Thymus (tissue), 11 donors: ENCODE measurements around the gene PNPLA1. TPM values are rescaled to one million over a fixed set of nuclear protein-coding genes. Genes with fewer than 3 reads are reported as not detected.

Source experiments
- DNase-seq, 9 donors: peaks; one replicate each; pipeline ENCODE4 v3.0.0-alpha.2; 2013; ENCODE audit warnings: low spot score in 9 of 9, low read depth in 6 of 9, missing footprints in 1 of 9
- H3K27ac ChIP-seq, 2 donors: one replicate each; pipeline ENCODE4 v1.5.1; 2013; ENCODE audit warnings: control low read depth in 1 of 2, low read depth in 1 of 2, low read length in 1 of 2, mild to moderate bottlenecking in 1 of 2, moderate library complexity in 1 of 2
- H3K27me3 ChIP-seq, 2 donors: one replicate each; pipeline ENCODE4 v1.5.1; 2013; ENCODE audit warnings: low read length in 1 of 2; ENCODE audit not compliant: control insufficient read depth in 2 of 2, insufficient read depth in 1 of 2
- H3K36me3 ChIP-seq, 2 donors: one replicate each; pipeline ENCODE4 v1.5.1; 2013; ENCODE audit warnings: low read length in 1 of 2, mild to moderate bottlenecking in 1 of 2, moderate library complexity in 1 of 2; ENCODE audit not compliant: control insufficient read depth in 2 of 2, insufficient read depth in 2 of 2
- H3K4me1 ChIP-seq, 2 donors: one replicate each; pipeline ENCODE4 v1.5.1; 2013; ENCODE audit warnings: low read length in 2 of 2; ENCODE audit not compliant: control insufficient read depth in 2 of 2, insufficient read depth in 2 of 2
- H3K4me3 ChIP-seq, 2 donors: one replicate each; pipeline ENCODE4 v1.5.1; 2013; ENCODE audit warnings: low read length in 2 of 2, control low read depth in 1 of 2, mild to moderate bottlenecking in 1 of 2
- H3K9me3 ChIP-seq, 2 donors: one replicate each; pipeline ENCODE4 v1.5.1; 2013; ENCODE audit warnings: low read length in 1 of 2, mild to moderate bottlenecking in 1 of 2; ENCODE audit not compliant: control insufficient read depth in 2 of 2, insufficient read depth in 1 of 2
- WGBS: extraction: QIAGEN DNeasy Blood & Tissue Kit; methylation state at CpG from one replicate; pipeline ENCODE4 v1.1.7; 2013; 5-methylcytosine and 5-hydroxymethylcytosine counted together
- polyA plus RNA-seq: library from polyadenylated mRNA; stranded (reverse); fragments of 200-250 nt; gene quantifications from one replicate; pipeline ENCODE4 v1.2.3, GENCODE V29; 2013
- total RNA-seq: library from RNA; stranded (reverse); fragments of 120-200 nt; gene quantifications from one replicate; pipeline ENCODE4 v1.2.4, GENCODE V29; 2013
- donor health status: healthy.

Gene PNPLA1
- total and polyA plus RNA-seq, 2 donors: 0.09 to 0.21 TPM

DNA sequence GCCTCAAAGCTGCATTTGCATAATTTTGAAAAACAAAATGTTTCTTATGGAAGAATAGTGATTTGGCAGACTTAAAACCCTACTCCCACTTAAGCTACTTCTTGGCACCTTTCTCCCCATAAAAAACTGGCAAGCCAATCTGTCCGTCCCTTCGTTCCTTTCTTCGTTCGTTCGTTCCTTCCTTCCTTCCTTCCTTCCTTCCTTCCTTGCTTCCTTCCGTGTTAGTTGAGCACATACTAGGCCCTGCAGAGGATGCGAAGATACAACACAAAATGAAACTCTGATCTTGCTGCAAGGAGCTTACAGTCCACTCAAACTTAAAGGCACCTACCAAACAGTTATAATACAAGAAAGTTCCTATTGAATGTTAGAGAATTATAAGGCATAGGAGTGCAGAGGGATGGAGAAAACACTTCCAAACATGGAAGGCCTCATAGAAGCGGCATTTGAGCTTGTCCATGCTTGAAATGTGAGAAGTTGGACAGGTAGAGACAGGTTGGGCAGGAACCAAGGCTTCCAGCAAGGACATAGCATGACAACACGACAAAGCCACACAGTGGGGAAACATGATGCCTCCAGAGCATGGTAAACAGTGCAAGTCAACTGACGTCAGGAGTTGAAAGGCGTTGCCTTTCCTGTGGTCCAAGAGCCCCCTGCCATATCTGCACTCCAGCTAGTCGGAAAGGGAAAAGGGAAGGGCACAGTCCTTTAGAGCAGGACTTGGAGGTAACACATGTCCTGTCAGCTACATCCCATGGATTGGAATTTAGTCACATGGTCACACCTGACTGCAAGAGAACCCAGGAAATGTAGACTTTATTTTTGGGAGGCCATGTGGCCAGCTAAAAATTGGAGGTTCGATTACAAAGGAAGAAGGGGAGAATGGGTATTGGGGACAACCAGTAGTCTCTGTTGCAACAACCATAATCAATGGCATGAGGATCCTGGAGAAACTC is 7.0 kb downstream of the PNPLA1 start:
- Histone ChIP-seq H3K9me3 (no peaks in the 10 kb centered on the region), H3K27ac (no peak overlapping the region), H3K36me3 (no peaks in the 10 kb centered on the region), H3K4me1 (no peaks in the 10 kb centered on the region), H3K27me3 (peaks cover 0 to 18% of the 10 kb centered on the region in 2 donors), H3K4me3 (no peak overlapping the region)
- 90% methylated on average over 13 of the region's 13 CpGs for whole genome bisulfite sequencing
- no peak for DNase-seq

DNA sequence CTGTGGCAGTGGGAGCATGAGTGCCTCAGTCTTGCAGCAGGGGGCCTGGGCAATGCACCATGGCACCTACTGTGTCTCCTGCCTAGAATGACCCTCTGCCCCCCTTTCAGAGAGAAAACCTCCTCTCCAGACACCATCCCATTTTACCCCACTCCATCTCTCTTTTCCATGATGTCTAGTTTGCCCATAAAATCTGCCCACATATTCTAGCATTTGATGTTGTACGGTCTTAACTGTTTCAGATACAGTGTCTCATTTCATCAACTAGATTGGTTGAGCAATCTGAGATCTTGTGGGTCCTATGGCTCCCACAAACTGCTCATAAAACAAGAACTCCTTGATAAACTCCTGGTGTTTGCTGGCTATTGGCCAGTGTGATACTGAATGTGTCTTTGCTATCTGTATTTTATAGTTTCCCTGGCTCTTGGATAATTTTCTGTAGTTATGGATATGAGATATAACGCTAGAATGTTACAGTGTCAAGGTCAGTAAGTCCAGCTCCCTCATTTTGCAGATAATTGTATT is 8.1 kb downstream of the PNPLA1 start:
- no peaks in the 10 kb centered on the region for H3K9me3 ChIP-seq
- H3K27me3 ChIP-seq: peaks cover 0 to 21% of the 10 kb centered on the region in 2 donors
- 97% methylated on average over 2 of the region's 2 CpGs for WGBS
- H3K4me3 ChIP-seq: no peak overlapping the region
- no peaks in the 10 kb centered on the region for H3K4me1 ChIP-seq
- no peak overlapping the region for H3K27ac ChIP-seq
- H3K36me3 ChIP-seq: no peaks in the 10 kb centered on the region
- DNase-seq: no peak

DNA sequence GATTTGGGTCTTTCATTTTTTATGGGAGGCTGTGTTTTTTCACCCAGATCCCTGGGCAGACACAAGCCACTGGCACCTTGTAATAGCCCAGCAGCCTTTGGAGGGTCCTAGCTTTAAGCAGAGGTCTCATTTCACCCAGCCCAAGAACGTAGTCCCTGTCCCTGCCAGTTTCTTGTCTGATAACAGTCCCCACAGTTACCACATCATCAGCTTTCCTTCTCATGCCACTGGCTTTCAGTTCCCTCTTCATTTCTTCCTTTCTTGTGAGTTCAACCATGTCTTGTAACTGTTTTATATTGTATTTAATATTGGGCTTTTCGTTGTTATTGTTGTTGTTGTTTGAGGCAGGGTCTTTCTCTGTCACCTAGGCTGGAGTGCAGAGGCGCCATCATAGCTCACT is 10.6 kb downstream of the PNPLA1 start:
- Histone ChIP-seq H3K27me3 (peaks cover 3 to 37% of the 10 kb centered on the region in 2 donors), H3K36me3 (no peaks in the 10 kb centered on the region), H3K4me3 (no peak overlapping the region), H3K27ac (no peak overlapping the region), H3K9me3 (no peaks in the 10 kb centered on the region), H3K4me1 (no peaks in the 10 kb centered on the region)
- no peak for DNase-seq
- 77% methylated on average over 3 of the region's 3 CpGs for WGBS

DNA sequence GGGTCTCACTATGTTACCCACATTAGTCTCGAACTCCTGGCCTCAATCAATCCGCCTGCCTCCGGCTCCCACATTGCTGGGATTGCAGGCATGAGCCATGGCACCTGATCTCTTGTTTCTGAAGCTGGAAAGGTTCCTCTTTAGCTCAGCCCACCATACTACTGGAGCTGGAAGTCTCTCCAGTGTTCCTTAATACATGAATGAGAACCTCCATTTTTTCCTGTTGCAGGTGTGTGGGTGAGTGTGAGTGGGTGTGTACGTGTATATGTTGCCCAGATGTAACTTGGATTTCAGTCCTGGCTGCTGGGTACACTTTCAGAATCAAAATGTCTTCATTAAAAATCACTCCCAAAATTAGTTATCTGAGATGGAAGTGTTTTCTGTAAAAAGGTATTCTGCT is 11.1 kb downstream of the PNPLA1 start:
- no peak overlapping the region for H3K27ac ChIP-seq
- H3K4me1 ChIP-seq: no peaks in the 10 kb centered on the region
- WGBS: 95% methylated on average over 4 of the region's 4 CpGs
- no peak for DNase-seq
- no peaks in the 10 kb centered on the region for H3K36me3 ChIP-seq
- peaks cover 7 to 42% of the 10 kb centered on the region in 2 donors for H3K27me3 ChIP-seq
- H3K9me3 ChIP-seq: no peaks in the 10 kb centered on the region
- H3K4me3 ChIP-seq: no peak overlapping the region

DNA sequence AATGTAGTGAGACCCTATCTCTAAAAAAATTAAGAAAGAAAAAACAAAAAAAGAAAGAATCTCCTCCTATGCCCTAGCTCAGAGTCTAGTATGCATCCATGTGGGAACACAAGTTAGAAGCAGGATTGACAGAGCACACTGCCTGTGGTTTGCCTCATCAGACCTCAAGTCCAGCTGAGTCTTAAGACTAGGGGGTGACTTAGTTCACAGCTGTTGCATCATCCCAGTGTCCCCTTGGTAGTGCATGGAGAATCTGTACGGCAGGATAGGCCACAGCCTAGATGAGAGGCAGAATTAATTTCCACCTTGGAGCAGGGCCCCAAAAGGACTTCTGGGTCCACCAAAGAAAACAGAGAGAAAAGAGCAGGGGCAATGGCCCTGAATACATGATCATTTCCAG is 13.7 kb downstream of the PNPLA1 start:
- 96% methylated on average over 1 of the region's 1 CpG for WGBS
- peaks cover 7 to 44% of the 10 kb centered on the region in 2 donors for H3K27me3 ChIP-seq
- no peaks in the 10 kb centered on the region for H3K9me3 ChIP-seq
- H3K36me3 ChIP-seq: no peaks in the 10 kb centered on the region
- no peak overlapping the region for H3K27ac ChIP-seq
- peaks cover 0 to 7% of the 10 kb centered on the region in 2 donors for H3K4me1 ChIP-seq
- no peak for DNase-seq
- H3K4me3 ChIP-seq: no peak overlapping the region

DNA sequence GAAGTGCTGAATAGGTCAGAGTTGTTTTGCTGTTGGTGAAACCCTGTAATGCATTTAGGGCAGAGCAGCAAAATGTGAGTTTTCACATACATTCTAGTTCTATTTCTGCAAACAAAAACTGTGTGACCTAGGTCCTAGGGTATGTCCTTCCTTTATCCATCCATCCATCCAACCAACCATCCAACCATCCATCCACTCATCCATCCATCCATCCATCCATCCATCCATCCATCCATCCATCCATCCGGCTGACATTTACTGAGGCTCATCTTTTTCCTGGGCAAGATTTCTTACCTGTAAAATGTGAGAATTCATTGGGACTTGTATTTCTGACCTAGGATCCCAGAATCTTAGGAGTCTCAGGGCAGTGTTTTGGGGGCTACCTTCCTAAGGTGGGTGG is 14.5 kb downstream of the PNPLA1 start:
- Histone ChIP-seq H3K4me3 (no peak overlapping the region), H3K9me3 (no peaks in the 10 kb centered on the region), H3K4me1 (peaks cover 0 to 7% of the 10 kb centered on the region in 2 donors), H3K36me3 (no peaks in the 10 kb centered on the region), H3K27ac (no peak overlapping the region), H3K27me3 (peaks cover 7 to 44% of the 10 kb centered on the region in 2 donors)
- WGBS: 93% methylated on average over 1 of the region's 1 CpG
- no peak for DNase-seq

DNA sequence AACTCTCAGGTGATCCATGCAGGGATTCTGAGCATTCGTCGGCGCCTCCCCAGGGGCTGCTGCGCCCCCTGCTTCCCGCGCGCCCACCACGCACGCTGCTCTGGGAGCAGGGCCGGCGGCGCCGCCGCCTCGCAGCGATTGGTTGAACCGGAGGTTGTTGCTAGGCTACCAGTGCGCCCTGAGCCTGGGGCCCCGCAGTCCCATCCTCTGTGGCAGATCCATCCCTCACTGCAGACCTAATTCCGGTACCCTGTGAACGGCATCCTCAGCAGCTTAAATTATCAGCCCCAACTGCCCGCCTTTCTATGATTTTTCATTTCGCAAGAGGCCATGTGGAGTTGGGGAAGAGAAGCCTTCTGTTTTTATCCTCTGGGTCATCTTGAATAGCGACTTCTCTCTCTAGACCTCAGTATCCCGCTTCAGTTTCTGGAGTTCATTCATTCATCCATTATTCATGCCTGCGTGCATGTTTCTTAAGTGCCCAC is 15.4 kb downstream of the PNPLA1 start:
- Histone ChIP-seq H3K4me3 (no peak overlapping the region), H3K9me3 (no peaks in the 10 kb centered on the region), H3K36me3 (no peaks in the 10 kb centered on the region), H3K27ac (no peak overlapping the region), H3K4me1 (peaks cover 0 to 7% of the 10 kb centered on the region in 2 donors), H3K27me3 (peaks cover 7 to 44% of the 10 kb centered on the region in 2 donors)
- peak in 3 of 9 donors; percentile 25 to 38 (median 30) for DNase-seq
- WGBS: 18% methylated on average over 26 of the region's 26 CpGs

DNA sequence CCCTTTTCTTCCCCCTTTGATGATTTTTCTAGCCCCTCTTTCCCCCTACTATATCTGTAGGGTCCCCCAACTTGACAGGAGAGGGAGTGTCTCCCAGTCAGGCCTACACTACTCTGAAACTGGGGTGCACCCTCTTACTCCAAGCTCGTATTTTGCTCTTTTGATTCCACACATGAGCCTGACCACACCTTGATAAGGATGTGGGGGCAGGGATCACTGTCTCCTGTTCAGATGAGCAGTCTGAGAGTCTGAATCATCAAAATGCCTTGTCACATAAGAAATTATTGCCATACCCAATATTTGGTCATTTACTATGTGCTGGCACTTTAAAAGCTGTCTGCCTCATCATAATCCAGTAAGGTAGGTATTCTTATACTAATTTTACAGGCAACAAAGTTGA is 15.9 kb downstream of the PNPLA1 start:
- no peak for DNase-seq
- Histone ChIP-seq H3K4me3 (no peak overlapping the region), H3K9me3 (no peaks in the 10 kb centered on the region), H3K4me1 (peaks cover 0 to 7% of the 10 kb centered on the region in 2 donors), H3K36me3 (no peaks in the 10 kb centered on the region), H3K27me3 (peaks cover 7 to 44% of the 10 kb centered on the region in 2 donors), H3K27ac (no peak overlapping the region)
- 92% methylated on average over 1 of the region's 1 CpG for WGBS

DNA sequence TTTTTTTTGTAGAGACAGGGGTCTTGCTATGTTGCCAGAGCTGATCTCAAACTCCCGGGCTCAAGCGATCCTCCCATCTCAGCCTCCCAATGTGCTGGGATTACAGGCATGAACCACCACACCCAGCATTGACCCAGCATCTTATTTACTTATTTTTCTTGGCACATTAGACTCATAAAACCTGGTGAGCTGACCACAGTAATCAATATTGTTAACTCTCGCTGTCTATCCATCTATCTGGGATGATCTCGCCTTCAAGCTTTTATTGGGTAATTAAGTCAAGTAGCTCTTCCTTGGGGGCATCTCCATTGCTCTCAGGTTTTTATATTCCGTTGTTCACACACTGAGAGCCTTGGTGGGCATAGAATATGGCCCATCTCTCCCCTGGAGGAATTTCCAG is 17.0 kb downstream of the PNPLA1 start:
- no peaks in the 10 kb centered on the region for H3K36me3 ChIP-seq
- WGBS: 85% methylated on average over 5 of the region's 5 CpGs
- H3K27me3 ChIP-seq: peaks cover 7 to 41% of the 10 kb centered on the region in 2 donors
- H3K4me1 ChIP-seq: peaks cover 0 to 7% of the 10 kb centered on the region in 2 donors
- no peak for DNase-seq
- no peak overlapping the region for H3K27ac ChIP-seq
- H3K9me3 ChIP-seq: no peaks in the 10 kb centered on the region
- no peak overlapping the region for H3K4me3 ChIP-seq
